DND-41 (cell line): Measurements from ENCODE around the gene PDAP1.
A peak's percentile ranks its signal among the peaks of the same experiment; 100 is the strongest.
"Not testable (repeated sequence)": the region's sequence is repeated elsewhere in the genome, so short reads cannot be mapped to it uniquely, and the experiment has no call there.

Experiments used
- ATAC-seq: fragments of 200-7000 bp; cut with Tn5 transposase; 3 replicates; pipeline ENCODE4 v1.9.1; 2021; ENCODE audit warnings: low read depth; ENCODE audit not compliant: insufficient read depth
- DNase-seq: peaks from one replicate; pipeline ENCODE4 v3.0.0-alpha.2; 2020
- H2AFZ ChIP-seq: 2 replicates; pipeline ENCODE4 v1.6.0; 2012; ENCODE audit warnings: low read depth, low read length
- H3K27ac ChIP-seq: 2 replicates; pipeline ENCODE4 v1.5.1; 2012; ENCODE audit warnings: low read length, inconsistent platforms
- H3K27me3 ChIP-seq: fragments of 200-600 bp; sonication (generic); 2 replicates; pipeline ENCODE4 v1.6.0; 2012; ENCODE audit warnings: low read length, mild to moderate bottlenecking, inconsistent platforms; ENCODE audit not compliant: insufficient read depth, poor library complexity
- H3K36me3 ChIP-seq: 2 replicates; pipeline ENCODE4 v1.5.1; 2012; ENCODE audit warnings: low read length, inconsistent platforms; ENCODE audit not compliant: insufficient read depth
- H3K4me1 ChIP-seq: 2 replicates; pipeline ENCODE4 v1.5.1; 2012; ENCODE audit warnings: mild to moderate bottlenecking, low read length; ENCODE audit not compliant: insufficient read depth
- H3K4me2 ChIP-seq: 2 replicates; pipeline ENCODE4 v1.6.0; 2012; ENCODE audit warnings: mild to moderate bottlenecking, moderate library complexity, low read length, inconsistent platforms; ENCODE audit not compliant: insufficient read depth
- H3K4me3 ChIP-seq, 2 experiments: fragments of 200-600 bp in 1 of 2; shearing (Covaris generic) in 1 of 2; 2 replicates each; pipeline ENCODE4 v1.5.1; 2012 to 2016; ENCODE audit warnings: inconsistent platforms in 2 of 2, low read length in 2 of 2, mild to moderate bottlenecking in 2 of 2, low read depth in 1 of 2, moderate library complexity in 1 of 2
- H3K79me2 ChIP-seq: 2 replicates; pipeline ENCODE4 v1.6.0; 2012; ENCODE audit warnings: low read length, inconsistent platforms; ENCODE audit not compliant: insufficient read depth
- H3K9ac ChIP-seq: 2 replicates; pipeline ENCODE4 v1.6.0; 2012; ENCODE audit warnings: low read depth, mild to moderate bottlenecking, inconsistent platforms, low read length, moderate library complexity
- H3K9me3 ChIP-seq: 2 replicates; pipeline ENCODE4 v1.5.1; 2012; ENCODE audit warnings: low read length, moderate library complexity, mild to moderate bottlenecking, inconsistent platforms; ENCODE audit not compliant: insufficient read depth, severe bottlenecking
- H4K20me1 ChIP-seq: 2 replicates; pipeline ENCODE4 v1.6.0; 2012; ENCODE audit warnings: low read length; ENCODE audit not compliant: insufficient read depth
- CTCF ChIP-seq: IDR thresholded peaks from 2 replicates; pipeline ENCODE4 v1.5.1; 2012; ENCODE audit warnings: borderline replicate concordance, low read length, moderate library complexity, mild to moderate bottlenecking; ENCODE audit not compliant: poor library complexity, severe bottlenecking; ENCODE audit errors: extremely low read depth
- EZH2 ChIP-seq: IDR thresholded peaks from 3 replicates; pipeline ENCODE4 v1.6.1; 2012; ENCODE audit warnings: borderline replicate concordance, low read depth, mild to moderate bottlenecking, moderate library complexity, low read length, inconsistent platforms; ENCODE audit not compliant: severe bottlenecking

Gene PDAP1

DNA sequence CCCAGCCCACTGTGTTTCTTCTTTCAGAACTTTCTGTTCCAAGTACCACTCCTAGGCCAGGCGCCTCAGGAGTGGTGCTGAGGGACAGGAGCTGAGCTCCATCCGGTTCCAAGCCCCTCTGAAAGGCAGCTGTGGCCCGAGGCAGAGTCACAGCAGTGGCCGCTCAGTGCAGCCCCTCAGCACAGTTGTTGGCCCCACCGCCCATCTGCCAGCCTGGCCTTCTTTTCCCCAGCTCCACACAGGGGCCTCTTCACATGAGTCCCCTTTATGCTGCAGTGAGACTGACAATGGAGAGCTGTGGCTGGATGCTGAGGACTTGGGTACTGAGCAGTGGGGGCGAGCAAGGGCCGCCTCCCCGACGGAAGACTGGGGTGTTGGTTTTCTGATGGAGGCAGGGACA lies 9.9 kb upstream of the PDAP1 start:
- Histone ChIP-seq H3K4me3 (no peak overlapping the region), H3K27ac (no peak overlapping the region), H3K4me2 (no peak overlapping the region), H3K27me3 (no peaks in the 10 kb centered on the region), H4K20me1 (peaks cover 8% of the 10 kb centered on the region), H3K4me1 (no peaks in the 10 kb centered on the region), H3K9ac (no peak overlapping the region), H3K79me2 (peaks cover 5% of the 10 kb centered on the region), H3K9me3 (no peaks in the 10 kb centered on the region), H2AFZ (no peak overlapping the region), H3K36me3 (peaks cover 93% of the 10 kb centered on the region)
- DNase-seq (no peak), ATAC-seq (0 out of 3 replicates have a peak, but pooled peaks have one; percentile 17)
- no peak for TF ChIP-seq CTCF
- TF ChIP-seq EZH2: no peak

- peaks cover 94% of the 10 kb centered on the region for H3K36me3 ChIP-seq
- not testable (repeated sequence) for H3K4me3 ChIP-seq, H3K27ac ChIP-seq, H3K4me2 ChIP-seq, DNase-seq, ATAC-seq, H3K4me1 ChIP-seq, H3K9ac ChIP-seq, H2AFZ ChIP-seq, H3K9me3 ChIP-seq, H3K27me3 ChIP-seq
- peaks cover 13% of the 10 kb centered on the region for H4K20me1 ChIP-seq
- TF ChIP-seq CTCF: peak; percentile 51
- peaks cover 27% of the 10 kb centered on the region for H3K79me2 ChIP-seq
Measured at GRCh38 chr7:99415513-99416127, 7.2 kb upstream of the PDAP1 start.

DNA sequence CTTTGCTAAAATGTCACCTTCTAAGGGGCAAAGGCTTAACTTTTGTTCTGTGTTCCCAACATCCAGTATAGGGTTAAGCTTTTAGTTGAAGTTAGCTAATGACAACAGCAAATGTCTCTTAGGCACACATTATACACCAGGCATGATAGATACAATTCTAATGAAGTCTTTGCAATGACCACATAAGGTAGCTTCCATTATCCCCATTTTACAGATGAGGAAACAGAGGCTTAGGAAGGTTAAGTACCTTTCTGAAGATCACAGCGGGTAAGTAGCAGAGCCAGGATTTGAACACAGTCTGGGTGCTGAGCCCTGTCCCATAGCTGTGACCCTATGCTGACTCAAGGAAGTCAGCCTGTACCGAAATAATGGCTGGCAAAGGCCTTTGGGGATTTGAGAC lies 2.2 kb upstream of the PDAP1 start:
- Histone ChIP-seq H3K4me1 (peaks cover 41% of the 10 kb centered on the region), H3K27me3 (no peaks in the 10 kb centered on the region), H4K20me1 (peaks cover 26% of the 10 kb centered on the region; the same call in 1 of the 2 replicates), H3K36me3 (peaks cover 68% of the 10 kb centered on the region), H3K9ac (peak overlapping the region; percentile 90), H3K79me2 (peaks cover 74% of the 10 kb centered on the region), H2AFZ (no peak overlapping the region), H3K4me2 (peak overlapping the region; percentile 73), H3K4me3 (peak overlapping the region in 1 of 2 experiments; percentile 86; a peak in 1 of 4 replicates), H3K27ac (no peak overlapping the region), H3K9me3 (no peaks in the 10 kb centered on the region)
- TF ChIP-seq EZH2: no peak
- TF ChIP-seq CTCF: no peak
- DNase-seq (no peak), ATAC-seq (no peak)

GRCh38 chr7:99409806-99410205 lies 1.4 kb upstream of the PDAP1 start:
- peak overlapping the region; percentile 58 to 86; a peak in 3 of 4 replicates for H3K4me3 ChIP-seq
- H2AFZ ChIP-seq: no peak overlapping the region
- H3K27ac ChIP-seq: peak overlapping the region; percentile 99
- no peak for TF ChIP-seq EZH2
- no peak for TF ChIP-seq CTCF
- H4K20me1 ChIP-seq: peaks cover 33% of the 10 kb centered on the region
- H3K9me3 ChIP-seq: no peaks in the 10 kb centered on the region
- H3K36me3 ChIP-seq: peaks cover 68% of the 10 kb centered on the region
- no peak for DNase-seq
- H3K4me1 ChIP-seq: peaks cover 47% of the 10 kb centered on the region
- ATAC-seq: no peak
- no peaks in the 10 kb centered on the region for H3K27me3 ChIP-seq
- peak overlapping the region; percentile 73 for H3K4me2 ChIP-seq
- H3K9ac ChIP-seq: peak overlapping the region; percentile 90
- H3K79me2 ChIP-seq: peaks cover 83% of the 10 kb centered on the region
